BE2C (cell line): ENCODE measurements around the gene PYGO1.
"Not testable (repeated sequence)": the region's sequence is repeated elsewhere in the genome, so short reads cannot be mapped to it uniquely, and the experiment has no call there.

Experiments
- DNase-seq: peaks from one replicate; pipeline ENCODE4 v3.0.0-alpha.2; 2020
- H3K27me3 ChIP-seq: fragments of 250-450 bp; sonication (Bioruptor Pico); 2 replicates; pipeline ENCODE4 v1.5.1; 2020; ENCODE audit warnings: mild to moderate bottlenecking
- H3K36me3 ChIP-seq: fragments of 250-450 bp; sonication (Bioruptor Pico); 2 replicates; pipeline ENCODE4 v1.5.1; 2020; ENCODE audit warnings: mild to moderate bottlenecking
- H3K4me1 ChIP-seq: fragments of 250-450 bp; sonication (Bioruptor Pico); 2 replicates; pipeline ENCODE4 v1.5.1; 2020
- H3K4me3 ChIP-seq: 2 replicates; pipeline ENCODE4 v1.5.1; 2011; ENCODE audit warnings: low read depth, low read length
- H3K9me3 ChIP-seq: fragments of 250-450 bp; sonication (Bioruptor Pico); 2 replicates; pipeline ENCODE4 v1.5.1; 2020
- TF ChIP-seq, protein P1 (sequence below): IDR thresholded peaks from 2 replicates; pipeline ENCODE4 v1.5.1; 2012; ENCODE audit warnings: mild to moderate bottlenecking, low read depth, low read length

Gene PYGO1

DNA sequence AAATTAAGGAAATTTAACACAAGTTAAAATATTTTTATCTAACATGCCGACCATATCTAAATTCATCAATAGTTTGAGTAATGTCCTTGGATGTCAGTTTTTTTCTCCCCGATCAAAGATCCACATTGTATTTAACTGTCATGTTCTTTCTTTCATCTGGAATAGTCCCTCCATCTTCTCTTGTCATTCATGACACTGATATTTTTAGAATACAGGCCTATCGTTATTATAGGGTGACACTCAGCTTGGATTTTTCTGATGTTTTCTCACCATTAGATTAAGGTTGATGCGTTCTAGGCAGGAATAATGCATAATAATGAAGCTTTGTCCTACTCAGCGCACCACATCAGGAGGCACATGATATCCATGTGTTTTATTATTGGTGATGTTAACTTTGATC is 13.2 kb upstream of the PYGO1 start:
- Histone ChIP-seq H3K36me3 (no peaks in the 10 kb centered on the region), H3K4me3 (no peak overlapping the region), H3K9me3 (no peaks in the 10 kb centered on the region), H3K4me1 (no peaks in the 10 kb centered on the region), H3K27me3 (no peaks in the 10 kb centered on the region)
- TF ChIP-seq, protein P1, sequence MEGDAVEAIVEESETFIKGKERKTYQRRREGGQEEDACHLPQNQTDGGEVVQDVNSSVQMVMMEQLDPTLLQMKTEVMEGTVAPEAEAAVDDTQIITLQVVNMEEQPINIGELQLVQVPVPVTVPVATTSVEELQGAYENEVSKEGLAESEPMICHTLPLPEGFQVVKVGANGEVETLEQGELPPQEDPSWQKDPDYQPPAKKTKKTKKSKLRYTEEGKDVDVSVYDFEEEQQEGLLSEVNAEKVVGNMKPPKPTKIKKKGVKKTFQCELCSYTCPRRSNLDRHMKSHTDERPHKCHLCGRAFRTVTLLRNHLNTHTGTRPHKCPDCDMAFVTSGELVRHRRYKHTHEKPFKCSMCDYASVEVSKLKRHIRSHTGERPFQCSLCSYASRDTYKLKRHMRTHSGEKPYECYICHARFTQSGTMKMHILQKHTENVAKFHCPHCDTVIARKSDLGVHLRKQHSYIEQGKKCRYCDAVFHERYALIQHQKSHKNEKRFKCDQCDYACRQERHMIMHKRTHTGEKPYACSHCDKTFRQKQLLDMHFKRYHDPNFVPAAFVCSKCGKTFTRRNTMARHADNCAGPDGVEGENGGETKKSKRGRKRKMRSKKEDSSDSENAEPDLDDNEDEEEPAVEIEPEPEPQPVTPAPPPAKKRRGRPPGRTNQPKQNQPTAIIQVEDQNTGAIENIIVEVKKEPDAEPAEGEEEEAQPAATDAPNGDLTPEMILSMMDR = no peak
- DNase-seq = no peak

DNA sequence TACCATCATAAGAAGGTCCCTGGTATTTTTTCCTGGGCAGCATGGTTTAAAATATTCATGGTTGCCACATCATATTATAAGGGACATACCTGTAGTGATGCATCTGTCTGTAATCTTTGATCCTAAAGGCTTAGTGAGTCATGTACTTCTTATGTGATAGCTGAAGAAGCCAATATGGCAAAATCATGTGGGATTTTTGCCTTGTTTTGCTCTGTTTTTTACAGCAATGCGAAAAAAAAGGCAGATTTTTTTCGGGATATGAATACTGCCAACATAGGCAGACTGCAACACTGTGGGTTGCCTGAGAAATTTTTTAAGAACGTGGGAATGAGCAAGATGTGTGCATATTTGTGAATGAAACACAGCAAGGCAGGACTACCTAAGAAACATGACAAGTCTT is 11.3 kb upstream of the PYGO1 start:
- DNase-seq = no peak

DNA sequence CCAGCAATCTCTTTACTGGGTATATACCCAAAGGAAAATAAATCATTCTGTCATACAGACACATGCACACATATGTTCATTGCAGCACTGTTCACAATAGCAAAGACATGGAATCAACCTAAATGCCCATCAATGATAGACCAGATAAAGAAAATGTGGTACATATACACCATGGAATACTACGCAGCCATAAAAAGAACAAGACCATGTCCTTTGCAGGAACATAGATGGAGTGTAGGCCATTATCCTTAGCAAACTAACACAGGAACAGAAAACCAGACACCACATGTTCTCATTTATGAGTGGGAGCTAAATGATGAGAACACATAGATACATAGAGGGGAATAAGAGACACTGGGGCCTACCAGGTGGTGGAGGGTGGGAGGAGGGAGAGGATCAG is 4.9 kb upstream of the PYGO1 start:
- not testable (repeated sequence) for H3K4me3 ChIP-seq, H3K27me3 ChIP-seq, H3K4me1 ChIP-seq, DNase-seq, H3K9me3 ChIP-seq, H3K36me3 ChIP-seq

More for the DNA sequence above, 11.3 kb upstream of the PYGO1 start:
- TF ChIP-seq, protein P1 = no peak
- H3K27me3 ChIP-seq = no peaks in the 10 kb centered on the region
- H3K4me1 ChIP-seq = no peaks in the 10 kb centered on the region
- H3K4me3 ChIP-seq = no peak overlapping the region
- no peaks in the 10 kb centered on the region for H3K36me3 ChIP-seq
- no peaks in the 10 kb centered on the region for H3K9me3 ChIP-seq

DNA sequence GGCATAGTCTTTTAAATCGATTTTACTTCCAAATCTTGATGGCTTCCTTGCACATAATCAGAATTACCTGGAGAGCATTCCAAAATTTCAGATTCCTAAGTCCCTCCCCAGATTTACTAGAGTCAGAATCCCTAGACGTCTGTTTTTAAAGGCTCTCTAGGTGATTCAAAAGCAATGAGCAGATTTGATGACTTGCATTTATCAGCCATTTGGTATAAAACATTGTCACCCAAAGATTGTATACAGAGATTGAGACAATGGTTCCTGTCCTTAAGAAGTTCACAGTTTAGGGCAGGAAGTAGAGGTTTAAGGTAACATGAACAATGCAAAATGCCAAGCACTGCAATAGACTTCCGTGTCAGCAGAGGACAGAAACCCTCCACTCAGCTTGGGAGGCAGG is 2.6 kb upstream of the PYGO1 start:
- TF ChIP-seq, protein P1 = no peak
- Histone ChIP-seq H3K4me3 (no peak overlapping the region), H3K27me3 (no peaks in the 10 kb centered on the region), H3K9me3 (peaks cover 3% of the 10 kb centered on the region; the same call in 1 of the 2 replicates), H3K4me1 (no peaks in the 10 kb centered on the region), H3K36me3 (no peaks in the 10 kb centered on the region)
- no peak for DNase-seq

DNA sequence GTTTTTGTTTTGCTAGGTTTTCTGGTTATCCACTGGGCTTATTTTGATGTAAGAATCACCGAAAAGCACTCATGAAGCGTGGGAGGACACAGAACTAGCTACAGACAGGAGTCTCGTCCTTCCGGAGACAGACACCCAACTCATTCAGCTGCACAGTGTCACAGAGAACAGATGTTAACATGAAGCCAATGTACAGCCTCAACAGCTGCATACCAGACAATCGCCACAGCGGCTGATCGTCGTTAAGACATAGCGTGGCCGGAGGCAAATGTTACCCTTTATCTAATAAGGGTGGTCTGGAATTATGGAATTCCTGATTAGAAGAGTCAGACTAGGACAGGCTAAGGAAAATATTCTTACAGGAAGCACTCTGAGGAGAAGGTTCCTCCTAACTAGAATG is 1.1 kb upstream of the PYGO1 start:
- H3K36me3 ChIP-seq = no peaks in the 10 kb centered on the region
- peak; percentile 22 for DNase-seq
- no peak overlapping the region for H3K4me3 ChIP-seq
- peaks cover 3% of the 10 kb centered on the region; the same call in 1 of the 2 replicates for H3K9me3 ChIP-seq
- H3K4me1 ChIP-seq = no peaks in the 10 kb centered on the region
- TF ChIP-seq, protein P1 = no peak
- no peaks in the 10 kb centered on the region for H3K27me3 ChIP-seq

DNA sequence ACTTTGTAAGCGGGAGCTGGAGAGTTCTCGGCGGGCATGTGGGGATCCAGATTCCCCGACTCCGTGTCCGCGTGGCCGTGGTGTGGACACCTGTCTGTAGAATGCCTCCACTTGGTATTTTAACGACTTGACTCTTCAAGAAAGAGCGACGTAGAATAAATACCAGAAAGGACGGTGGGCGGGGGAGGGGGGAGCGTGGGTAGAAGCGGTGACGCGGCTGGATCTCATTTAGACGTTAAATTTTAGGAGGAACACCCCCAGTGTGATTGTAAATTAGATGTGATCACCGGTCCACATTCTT is 620 bp upstream of the PYGO1 start:
- Histone ChIP-seq H3K4me3 (peak overlapping the region; percentile 70), H3K27me3 (no peaks in the 10 kb centered on the region), H3K36me3 (no peaks in the 10 kb centered on the region), H3K4me1 (no peaks in the 10 kb centered on the region), H3K9me3 (peaks cover 3% of the 10 kb centered on the region; the same call in 1 of the 2 replicates)
- DNase-seq = no peak
- TF ChIP-seq, protein P1 = no peak
